AG09319 (cell line): ENCODE measurements around the gene ZNF853.
"Not testable (repeated sequence)": the region's sequence is repeated elsewhere in the genome, so short reads cannot be mapped to it uniquely, and the experiment has no call there.

Experiments used
- DNase-seq: peaks from one replicate; pipeline ENCODE4 v3.0.0-alpha.2; 2010; ENCODE audit warnings: low read depth; ENCODE audit errors: extremely low read depth
- CTCF ChIP-seq: IDR thresholded peaks from 2 replicates; pipeline ENCODE4 v1.5.1; 2011; ENCODE audit warnings: low read depth, mild to moderate bottlenecking, inconsistent platforms, low read length, moderate library complexity

The ZNF853 gene

DNA sequence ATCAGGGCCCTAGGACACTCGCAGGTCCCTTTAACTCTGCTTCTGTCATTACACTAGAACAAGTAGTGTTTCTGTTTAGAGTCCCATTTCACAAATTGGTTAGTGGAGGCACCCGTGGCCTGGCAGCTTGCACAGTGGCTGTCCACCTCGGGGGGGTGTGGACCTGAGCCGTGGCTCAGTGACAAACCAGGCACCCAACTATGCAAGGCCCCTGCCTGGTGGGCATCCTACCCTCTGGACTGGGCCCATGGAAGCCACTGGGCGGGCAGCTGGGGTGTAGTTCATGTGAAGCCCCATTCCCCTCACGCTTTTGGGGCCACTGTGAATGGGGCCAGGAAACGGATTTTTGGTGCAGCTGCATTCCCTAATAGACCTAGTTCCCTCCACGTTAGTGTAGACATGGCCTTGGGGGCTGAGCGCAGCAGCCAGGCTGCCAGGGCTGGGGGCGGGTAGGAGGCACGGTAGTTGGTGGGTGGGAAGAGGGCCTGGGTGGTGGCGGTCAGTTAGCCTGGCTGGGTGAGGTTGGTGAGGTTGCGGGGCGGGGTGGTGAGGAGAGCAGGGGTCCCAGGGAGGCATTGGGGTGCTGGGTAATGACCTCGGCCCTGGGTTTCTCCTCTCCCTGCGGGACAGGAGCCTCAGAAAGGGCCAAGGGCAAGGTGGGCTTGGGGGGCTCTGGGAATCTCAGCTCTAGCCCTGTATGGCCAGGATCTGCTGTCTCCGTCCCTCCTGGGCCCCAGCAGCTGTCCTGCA, 40.4 kb downstream of the ZNF853 start:
- no peak for TF ChIP-seq CTCF
- no peak for DNase-seq

- no peak for DNase-seq
- no peak for TF ChIP-seq CTCF
Observed at GRCh38 chr7:6656413-6656812, 41.0 kb downstream of the ZNF853 start.

DNA sequence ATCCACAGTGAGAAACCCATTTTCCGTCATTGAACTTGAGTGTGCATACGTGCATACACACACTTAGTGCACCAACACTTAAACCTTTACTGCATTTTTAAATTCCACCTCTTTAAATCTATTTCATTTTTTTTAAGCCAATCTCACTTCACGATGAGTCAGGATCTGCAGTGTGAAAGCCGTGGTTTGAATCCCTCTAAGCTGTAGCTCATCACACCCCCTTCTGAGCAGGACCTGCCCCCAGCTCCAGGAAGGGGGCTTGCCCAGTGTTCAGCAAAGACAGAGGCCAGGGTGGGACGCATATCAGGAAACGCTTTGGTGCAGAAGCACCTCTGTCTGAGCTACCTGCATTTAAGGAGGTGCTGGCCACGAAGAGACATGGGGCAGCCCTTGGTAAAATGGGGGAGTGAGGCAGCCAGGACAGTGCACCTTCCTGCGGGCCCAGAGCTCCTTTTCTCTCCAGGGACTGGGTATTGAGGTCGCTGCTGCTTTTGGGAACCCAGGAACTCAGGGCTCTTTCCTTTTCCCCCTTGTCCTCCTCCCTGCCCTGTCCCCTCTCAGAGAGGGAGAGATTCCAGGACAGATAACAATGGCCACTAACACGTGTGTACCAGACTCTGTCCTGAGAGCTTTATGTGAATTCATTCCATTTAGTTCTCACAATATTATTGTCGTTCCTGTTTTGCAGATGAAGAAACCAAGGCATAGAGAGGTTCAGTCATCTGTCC, 43.4 kb downstream of the ZNF853 start:
- DNase-seq, result no peak
- TF ChIP-seq CTCF, result no peak

DNA sequence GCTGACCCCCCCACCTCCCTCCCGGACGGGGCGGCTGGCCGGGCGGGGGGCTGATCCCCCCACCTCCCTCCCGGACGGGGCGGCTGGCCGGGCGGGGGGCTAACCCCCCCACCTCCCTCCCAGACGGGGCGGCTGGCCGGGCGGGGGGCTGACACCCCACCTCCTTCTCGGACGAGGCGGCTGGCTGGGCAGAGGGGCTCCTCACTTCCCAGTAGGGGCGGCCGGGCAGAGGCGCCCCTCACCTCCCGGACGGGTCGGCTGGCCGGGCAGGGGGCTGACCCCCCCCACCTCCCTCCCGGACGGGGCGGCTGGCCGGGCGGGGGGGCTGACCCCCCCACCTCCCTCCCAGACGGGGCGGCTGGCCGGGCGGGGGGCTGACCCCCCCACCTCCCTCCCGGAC, 55.4 kb downstream of the ZNF853 start:
- not testable (repeated sequence) for DNase-seq
